ENCODE measurements around the gene CAPN15.
"Not testable (repeated sequence)": the region's sequence is repeated elsewhere in the genome, so short reads cannot be mapped to it uniquely, and the experiment has no call there.

CAPN15 gene

DNA sequence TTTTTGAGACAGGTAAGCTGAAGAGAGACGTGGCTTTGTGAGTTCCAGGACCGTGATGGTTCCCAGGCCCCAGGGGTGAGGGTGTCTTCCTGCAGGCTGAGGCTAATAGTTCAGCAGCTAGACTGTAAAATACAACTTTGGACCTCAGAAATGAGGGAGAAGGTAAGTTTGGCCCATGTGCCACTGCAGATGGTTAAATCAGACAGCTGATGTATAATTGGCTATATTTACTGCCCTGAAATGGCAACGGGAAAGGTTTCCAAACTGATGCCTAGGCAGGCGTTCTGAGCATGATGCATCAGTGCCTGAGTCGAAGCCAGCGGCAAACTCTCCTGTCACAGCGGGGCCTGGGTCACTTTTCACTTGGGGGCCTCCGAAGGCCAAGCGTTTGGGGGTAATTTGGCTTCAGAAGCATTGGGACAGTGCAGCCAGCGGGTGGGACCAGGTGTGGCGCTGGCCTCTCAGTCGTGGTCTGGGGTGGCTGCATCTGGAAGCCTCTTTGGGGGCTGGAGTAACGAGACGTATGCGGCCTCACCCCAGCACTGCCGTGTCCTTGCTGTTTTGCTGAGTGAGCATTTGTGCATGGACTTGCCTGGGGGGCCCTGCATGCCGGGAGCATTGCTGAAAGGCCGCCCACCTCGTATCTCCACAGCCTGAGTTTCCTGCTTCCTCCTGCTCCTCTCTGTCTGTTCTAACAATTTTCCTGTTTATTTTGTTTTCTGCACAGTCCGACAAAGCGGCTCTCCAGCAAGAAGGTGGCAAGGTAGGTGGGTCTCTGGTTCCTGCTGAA is 31.2 kb upstream of the CAPN15 start:
- no peak overlapping the region for H3K4me3 ChIP-seq (ENCODE audit: low read depth, low read length)
- no peak overlapping the region for H3K9ac ChIP-seq (ENCODE audit: low read depth, low read length)
- no peaks in the 10 kb centered on the region for H3K4me1 ChIP-seq (ENCODE audit: control insufficient read depth, insufficient read depth, low read length)
- no peaks in the 10 kb centered on the region for H3K36me3 ChIP-seq (ENCODE audit: control insufficient read depth, insufficient read depth, low read length)
- H3K27me3 ChIP-seq (ENCODE audit: control insufficient read depth, insufficient read depth, low read length), result no peaks in the 10 kb centered on the region
- H3K9me3 ChIP-seq (ENCODE audit: control insufficient read depth, insufficient read depth, low read length), result no peaks in the 10 kb centered on the region

GRCh38 chr16:497258-497657 is 30.3 kb upstream of the CAPN15 start:
- Histone ChIP-seq H3K9ac (ENCODE audit: low read depth, low read length) (no peak overlapping the region), H3K4me3 (ENCODE audit: low read depth, low read length) (no peak overlapping the region), H3K9me3 (ENCODE audit: control insufficient read depth, insufficient read depth, low read length) (no peaks in the 10 kb centered on the region), H3K4me1 (ENCODE audit: control insufficient read depth, insufficient read depth, low read length) (no peaks in the 10 kb centered on the region), H3K36me3 (ENCODE audit: control insufficient read depth, insufficient read depth, low read length) (no peaks in the 10 kb centered on the region), H3K27me3 (ENCODE audit: control insufficient read depth, insufficient read depth, low read length) (no peaks in the 10 kb centered on the region)

- Histone ChIP-seq H3K9me3 (ENCODE audit: control insufficient read depth, insufficient read depth, low read length) (no peaks in the 10 kb centered on the region), H3K27me3 (ENCODE audit: control insufficient read depth, insufficient read depth, low read length) (no peaks in the 10 kb centered on the region), H3K4me1 (ENCODE audit: control insufficient read depth, insufficient read depth, low read length) (no peaks in the 10 kb centered on the region), H3K9ac (ENCODE audit: low read depth, low read length) (no peak overlapping the region), H3K4me3 (ENCODE audit: low read depth, low read length) (no peak overlapping the region), H3K36me3 (ENCODE audit: control insufficient read depth, insufficient read depth, low read length) (no peaks in the 10 kb centered on the region)
Measured at GRCh38 chr16:499924-500323, 27.6 kb upstream of the CAPN15 start.

GRCh38 chr16:500709-501108 is 26.8 kb upstream of the CAPN15 start:
- Histone ChIP-seq H3K9ac (ENCODE audit: low read depth, low read length) (no peak overlapping the region), H3K9me3 (ENCODE audit: control insufficient read depth, insufficient read depth, low read length) (no peaks in the 10 kb centered on the region), H3K4me3 (ENCODE audit: low read depth, low read length) (no peak overlapping the region), H3K4me1 (ENCODE audit: control insufficient read depth, insufficient read depth, low read length) (no peaks in the 10 kb centered on the region), H3K27me3 (ENCODE audit: control insufficient read depth, insufficient read depth, low read length) (no peaks in the 10 kb centered on the region), H3K36me3 (ENCODE audit: control insufficient read depth, insufficient read depth, low read length) (no peaks in the 10 kb centered on the region)

DNA sequence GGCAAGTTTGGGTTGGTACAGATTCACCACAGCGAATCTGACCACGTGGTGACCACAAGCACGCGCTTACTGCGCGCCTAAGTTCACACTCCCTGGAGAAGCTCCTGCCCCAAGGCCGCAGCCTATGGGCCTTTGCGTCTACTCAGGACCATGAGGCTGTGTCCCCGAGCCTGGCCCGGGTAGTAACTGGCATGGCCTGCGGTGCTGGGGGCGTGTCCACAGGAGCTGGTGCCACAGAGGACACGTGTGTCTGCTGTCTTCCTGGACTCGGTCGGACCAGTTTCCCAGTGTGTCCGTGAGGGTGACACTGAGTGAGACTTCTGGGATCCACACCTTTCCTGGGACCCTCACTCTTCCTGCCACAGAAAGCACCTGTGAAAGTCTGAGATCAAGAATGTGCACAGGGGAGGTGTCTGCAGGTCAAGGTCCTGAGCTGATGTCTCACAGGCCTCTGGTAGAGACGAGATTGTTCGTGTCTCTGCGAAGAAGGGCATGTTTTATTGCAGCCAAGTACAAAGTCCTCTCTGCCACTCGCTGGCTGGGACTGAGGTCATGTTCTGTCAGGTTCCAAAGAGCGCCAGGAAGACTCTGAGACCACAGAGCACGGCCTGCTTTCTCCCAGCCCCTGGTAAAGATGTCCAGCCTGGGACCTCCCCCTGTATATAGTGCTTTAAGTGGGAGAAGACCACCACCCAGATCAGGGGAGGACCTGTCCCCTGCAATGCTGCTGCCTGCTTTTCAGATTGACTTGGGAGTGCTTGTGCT is 25.2 kb upstream of the CAPN15 start:
- no peaks in the 10 kb centered on the region for H3K4me1 ChIP-seq (ENCODE audit: control insufficient read depth, insufficient read depth, low read length)
- H3K27me3 ChIP-seq (ENCODE audit: control insufficient read depth, insufficient read depth, low read length), result no peaks in the 10 kb centered on the region
- no peak overlapping the region for H3K4me3 ChIP-seq (ENCODE audit: low read depth, low read length)
- H3K36me3 ChIP-seq (ENCODE audit: control insufficient read depth, insufficient read depth, low read length), result peaks cover 6% of the 10 kb centered on the region
- no peaks in the 10 kb centered on the region for H3K9me3 ChIP-seq (ENCODE audit: control insufficient read depth, insufficient read depth, low read length)
- H3K9ac ChIP-seq (ENCODE audit: low read depth, low read length), result no peak overlapping the region

DNA sequence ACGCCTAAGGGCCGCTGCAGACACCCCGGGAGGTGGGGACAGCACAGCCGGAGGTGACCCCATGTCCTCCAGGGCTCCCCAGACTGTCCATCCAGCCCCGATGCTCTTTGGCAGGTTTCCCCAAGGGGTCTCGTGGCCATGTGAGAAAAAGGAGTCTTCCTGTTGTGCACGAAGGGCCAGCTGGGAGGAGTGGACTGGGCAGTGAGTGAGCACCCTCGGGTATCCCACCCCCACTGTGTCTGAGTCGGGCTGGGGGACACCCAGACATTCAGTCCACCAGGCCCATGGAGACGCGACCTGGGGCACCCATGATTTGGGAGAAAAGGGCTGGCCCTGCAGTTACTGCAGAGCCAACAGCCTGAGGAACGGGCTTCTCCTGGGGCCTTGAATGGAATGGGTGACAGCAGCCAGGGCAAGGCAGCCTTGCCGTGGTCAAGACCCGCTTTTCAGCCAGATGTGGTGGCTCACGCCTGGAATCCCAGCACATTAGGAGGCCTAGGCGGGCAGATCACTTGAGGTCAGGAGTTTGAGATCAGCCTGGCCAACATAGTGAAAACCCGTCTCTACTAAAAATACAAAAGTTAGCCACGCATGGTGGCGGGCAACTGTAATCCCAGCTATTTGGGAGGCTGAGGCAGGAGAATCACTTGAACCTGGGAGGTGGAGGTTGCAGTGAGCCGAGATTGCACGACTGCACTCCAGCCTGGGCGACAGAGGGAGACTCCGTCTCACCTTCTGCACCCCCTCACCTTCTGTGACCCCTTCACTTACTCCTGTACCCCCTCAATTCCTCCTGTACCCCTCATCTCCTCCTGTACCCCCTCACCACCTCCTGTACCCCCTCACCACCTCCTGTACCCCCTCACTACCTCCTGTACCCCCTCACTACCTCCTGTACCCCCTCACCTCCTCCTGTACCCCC is 24.1 kb upstream of the CAPN15 start:
- no peak overlapping the region for H3K9ac ChIP-seq (ENCODE audit: low read depth, low read length)
- H3K27me3 ChIP-seq (ENCODE audit: control insufficient read depth, insufficient read depth, low read length), result no peaks in the 10 kb centered on the region
- H3K9me3 ChIP-seq (ENCODE audit: control insufficient read depth, insufficient read depth, low read length), result no peaks in the 10 kb centered on the region
- no peaks in the 10 kb centered on the region for H3K4me1 ChIP-seq (ENCODE audit: control insufficient read depth, insufficient read depth, low read length)
- H3K4me3 ChIP-seq (ENCODE audit: low read depth, low read length), result no peak overlapping the region
- H3K36me3 ChIP-seq (ENCODE audit: control insufficient read depth, insufficient read depth, low read length), result peaks cover 6% of the 10 kb centered on the region

DNA sequence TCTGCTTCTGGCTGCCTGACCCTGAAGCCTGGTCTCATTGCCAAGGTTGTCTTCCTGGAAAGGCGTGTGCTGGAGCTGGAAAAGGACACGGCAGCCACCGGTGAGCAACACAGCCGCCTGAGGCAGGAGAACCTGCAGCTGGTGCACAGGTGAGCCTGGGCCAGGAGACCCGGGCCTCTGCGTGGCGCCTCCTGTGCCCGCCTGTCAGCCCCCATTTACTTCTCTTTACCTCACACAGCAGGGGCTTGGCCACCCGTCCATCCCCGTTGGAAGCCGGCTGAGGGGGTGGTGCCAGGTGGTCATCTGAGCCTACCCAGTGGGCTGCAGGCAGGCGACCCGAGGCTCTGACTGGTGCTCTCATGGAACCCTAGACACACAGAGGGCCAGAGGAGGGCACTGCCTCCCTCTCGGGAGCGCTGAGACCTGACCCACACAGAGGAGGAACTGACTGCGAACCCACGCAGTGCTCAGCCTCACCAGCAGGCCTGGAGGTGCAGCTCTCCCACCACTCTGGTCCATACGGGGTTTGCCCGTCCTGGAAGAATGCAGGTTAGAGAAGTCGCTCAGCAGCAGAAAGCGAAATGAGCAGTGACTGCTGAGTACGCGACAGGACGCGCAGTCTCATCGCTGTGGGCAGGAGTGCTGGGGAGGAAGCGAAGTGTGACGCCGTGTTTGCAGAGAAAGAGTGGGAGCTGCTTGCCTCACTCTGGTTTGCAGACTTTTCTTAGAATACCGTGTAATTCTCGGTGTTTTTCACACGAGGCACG is 21.9 kb upstream of the CAPN15 start:
- Histone ChIP-seq H3K4me3 (ENCODE audit: low read depth, low read length) (no peak overlapping the region), H3K36me3 (ENCODE audit: control insufficient read depth, insufficient read depth, low read length) (peaks cover 6% of the 10 kb centered on the region), H3K9ac (ENCODE audit: low read depth, low read length) (no peak overlapping the region), H3K4me1 (ENCODE audit: control insufficient read depth, insufficient read depth, low read length) (no peaks in the 10 kb centered on the region), H3K9me3 (ENCODE audit: control insufficient read depth, insufficient read depth, low read length) (no peaks in the 10 kb centered on the region), H3K27me3 (ENCODE audit: control insufficient read depth, insufficient read depth, low read length) (no peaks in the 10 kb centered on the region)

- no peak overlapping the region for H3K9ac ChIP-seq (ENCODE audit: low read depth, low read length)
- H3K9me3 ChIP-seq (ENCODE audit: control insufficient read depth, insufficient read depth, low read length), result no peaks in the 10 kb centered on the region
Measured at GRCh38 chr16:506246-506546, 21.3 kb upstream of the CAPN15 start.

DNA sequence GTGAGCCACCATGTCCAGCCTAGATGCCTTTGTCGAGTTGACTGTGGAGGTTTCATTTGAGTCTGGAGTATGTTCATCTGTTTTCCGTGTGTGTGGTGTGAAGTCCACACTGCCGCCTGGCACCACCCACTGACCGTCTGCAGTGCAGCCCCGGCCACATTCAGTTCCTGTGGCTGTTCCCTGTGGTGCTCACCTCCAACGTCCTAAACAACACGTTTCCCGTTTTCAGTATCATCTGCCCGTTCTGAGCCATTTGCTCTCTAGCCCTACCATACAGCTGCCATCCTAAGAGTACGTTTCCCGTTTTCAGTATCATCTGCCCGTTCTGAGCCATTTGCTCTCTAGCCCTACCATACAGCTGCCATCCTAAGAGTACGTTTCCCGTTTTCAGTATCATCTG is 20.0 kb upstream of the CAPN15 start:
- not testable (repeated sequence) for H3K36me3 ChIP-seq (ENCODE audit: control insufficient read depth, insufficient read depth, low read length); H3K4me1 ChIP-seq (ENCODE audit: control insufficient read depth, insufficient read depth, low read length); H3K27me3 ChIP-seq (ENCODE audit: control insufficient read depth, insufficient read depth, low read length); H3K9ac ChIP-seq (ENCODE audit: low read depth, low read length); H3K4me3 ChIP-seq (ENCODE audit: low read depth, low read length); H3K9me3 ChIP-seq (ENCODE audit: control insufficient read depth, insufficient read depth, low read length)

More at GRCh38 chr16:506246-506546, 21.3 kb upstream of the CAPN15 start:
- Histone ChIP-seq H3K4me1 (ENCODE audit: control insufficient read depth, insufficient read depth, low read length) (no peaks in the 10 kb centered on the region), H3K27me3 (ENCODE audit: control insufficient read depth, insufficient read depth, low read length) (no peaks in the 10 kb centered on the region), H3K36me3 (ENCODE audit: control insufficient read depth, insufficient read depth, low read length) (peaks cover 6% of the 10 kb centered on the region), H3K4me3 (ENCODE audit: low read depth, low read length) (no peak overlapping the region)

- H3K9me3 ChIP-seq (ENCODE audit: control insufficient read depth, insufficient read depth, low read length), result no peaks in the 10 kb centered on the region
- H3K4me1 ChIP-seq (ENCODE audit: control insufficient read depth, insufficient read depth, low read length), result no peaks in the 10 kb centered on the region
- peaks cover 6% of the 10 kb centered on the region for H3K36me3 ChIP-seq (ENCODE audit: control insufficient read depth, insufficient read depth, low read length)
- H3K4me3 ChIP-seq (ENCODE audit: low read depth, low read length), result no peak overlapping the region
- H3K9ac ChIP-seq (ENCODE audit: low read depth, low read length), result no peak overlapping the region
- H3K27me3 ChIP-seq (ENCODE audit: control insufficient read depth, insufficient read depth, low read length), result no peaks in the 10 kb centered on the region
Measured at GRCh38 chr16:507996-508395, 19.5 kb upstream of the CAPN15 start.
